GM11168 (cell line): Measurements from ENCODE around the gene SOX8.
"Not testable (repeated sequence)": the region's sequence is repeated elsewhere in the genome, so short reads cannot be mapped to it uniquely, and the experiment has no call there.

Experiments
- in situ Hi-C: fragments of 300-500 bp; cut with MboI; formaldehyde crosslinking; loops from one replicate; pipeline ENCODE4 v1.12.0; 2022; ENCODE audit warnings: low sequenced_read_pairs; ENCODE audit not compliant: unreplicated experiment

Gene SOX8

DNA sequence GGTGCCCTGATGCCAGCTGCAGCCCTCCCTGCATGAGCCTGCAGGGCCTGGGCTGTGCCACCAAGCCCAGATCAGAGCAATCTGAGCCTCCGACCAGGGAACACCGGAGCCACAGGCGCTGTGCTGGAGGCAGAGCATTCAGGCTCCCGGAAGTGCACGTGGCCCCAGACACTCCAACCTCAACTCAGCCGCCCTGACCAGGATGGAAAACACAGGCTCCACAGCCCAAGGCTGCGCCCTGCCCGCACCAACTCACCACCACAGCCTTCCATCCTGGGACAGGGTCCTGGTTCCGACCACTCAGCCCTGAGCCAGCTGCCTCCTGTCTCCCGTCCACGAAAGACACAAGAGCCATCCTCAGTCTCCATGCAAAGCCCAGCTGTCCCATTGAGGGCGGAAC is 29.2 kb upstream of the SOX8 start:
- in situ Hi-C loops, result no loop called here

DNA sequence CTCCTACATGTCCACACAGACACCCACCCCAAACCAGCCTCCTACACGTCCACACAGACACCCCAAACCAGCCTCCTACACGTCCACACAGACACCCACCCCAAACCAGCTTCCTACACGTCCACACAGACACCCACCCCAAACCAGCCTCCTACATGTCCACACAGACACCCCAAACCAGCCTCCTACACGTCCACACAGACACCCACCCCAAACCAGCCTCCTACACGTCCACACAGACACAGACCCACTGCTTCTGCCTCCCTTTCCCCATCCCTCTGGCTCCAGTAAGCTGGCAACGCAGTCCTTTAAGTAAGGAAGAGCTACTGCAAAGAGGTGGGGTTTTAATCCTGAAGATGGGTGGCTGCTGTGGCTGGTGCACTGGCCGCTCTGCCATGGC is 27.8 kb upstream of the SOX8 start:
- in situ Hi-C loops, result not testable (repeated sequence)

DNA sequence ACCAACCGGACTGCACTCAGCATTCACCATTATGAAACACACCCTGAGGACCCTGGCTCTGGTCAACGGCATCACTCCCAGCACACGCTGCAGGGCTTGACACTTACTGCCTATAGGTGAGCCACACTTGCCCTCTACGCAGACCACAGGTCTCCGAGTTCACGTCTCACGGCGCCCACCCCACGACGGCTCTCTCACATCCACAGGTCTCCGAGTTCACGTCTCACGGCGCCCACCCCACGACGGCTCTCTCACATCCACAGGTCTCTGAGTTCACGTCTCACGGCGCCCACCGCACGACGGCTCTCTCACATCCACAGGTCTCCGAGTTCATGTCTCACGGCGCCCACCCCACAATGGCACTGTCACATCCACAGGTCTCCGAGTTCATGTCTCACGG is 25.8 kb upstream of the SOX8 start:
- in situ Hi-C loops, result not testable (repeated sequence)

DNA sequence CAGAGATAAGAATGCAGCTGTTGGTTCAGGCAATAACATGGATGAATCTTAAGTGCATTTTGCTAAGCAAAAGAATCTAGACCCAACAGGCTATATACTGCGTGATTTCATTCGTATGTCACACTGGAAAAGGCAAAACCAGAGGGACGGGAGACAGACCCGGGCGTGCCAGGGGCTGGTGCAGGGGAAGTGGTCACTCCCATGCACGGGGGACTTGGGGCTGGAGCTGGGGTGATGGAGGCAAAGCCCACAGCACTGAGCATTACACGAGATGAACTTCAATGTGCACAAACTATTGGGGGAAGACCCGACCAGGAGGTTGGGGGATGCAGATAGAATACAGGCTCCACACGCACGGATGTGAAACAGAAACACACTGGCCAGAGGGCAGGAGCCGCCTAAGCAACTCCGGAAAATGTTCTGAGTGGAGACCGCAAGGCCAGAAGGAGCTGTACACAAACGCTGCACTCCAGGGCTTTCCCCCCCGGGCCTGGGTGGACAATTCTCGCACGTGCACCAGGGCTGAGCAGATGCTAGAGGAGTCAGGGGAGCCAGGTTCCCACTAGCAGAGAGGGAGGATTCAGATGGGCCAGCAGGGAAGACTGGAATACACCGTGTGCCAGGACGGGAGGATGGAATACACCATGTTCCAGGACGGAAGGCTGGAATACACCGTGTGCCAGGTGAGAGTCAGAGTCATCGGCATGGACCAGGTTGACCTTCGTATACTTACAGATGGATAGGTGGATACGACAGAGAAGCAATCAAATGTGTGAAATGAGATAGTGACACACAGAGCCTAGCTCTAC is 22.1 kb upstream of the SOX8 start:
- in situ Hi-C loops, result no loop called here

DNA sequence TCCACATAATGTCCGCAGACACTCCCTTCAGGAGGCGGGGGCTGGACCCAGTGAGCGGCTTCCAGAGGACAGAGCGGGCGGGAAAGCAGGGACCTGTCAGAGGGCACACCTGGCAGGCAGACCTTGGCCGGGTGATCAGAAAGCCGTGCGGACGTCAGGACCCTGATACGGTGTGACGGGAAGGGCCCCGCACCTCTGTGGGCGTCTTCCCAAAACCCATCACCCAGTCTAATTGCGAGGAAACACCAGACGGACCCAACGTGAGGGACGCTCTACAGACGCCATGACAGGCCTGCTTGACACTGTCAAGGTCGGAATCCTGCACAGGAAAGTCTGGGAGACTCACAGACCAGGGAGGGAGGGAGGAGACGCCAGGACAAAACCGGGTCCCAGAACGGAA is 19.2 kb upstream of the SOX8 start:
- in situ Hi-C loops, result no loop called here

DNA sequence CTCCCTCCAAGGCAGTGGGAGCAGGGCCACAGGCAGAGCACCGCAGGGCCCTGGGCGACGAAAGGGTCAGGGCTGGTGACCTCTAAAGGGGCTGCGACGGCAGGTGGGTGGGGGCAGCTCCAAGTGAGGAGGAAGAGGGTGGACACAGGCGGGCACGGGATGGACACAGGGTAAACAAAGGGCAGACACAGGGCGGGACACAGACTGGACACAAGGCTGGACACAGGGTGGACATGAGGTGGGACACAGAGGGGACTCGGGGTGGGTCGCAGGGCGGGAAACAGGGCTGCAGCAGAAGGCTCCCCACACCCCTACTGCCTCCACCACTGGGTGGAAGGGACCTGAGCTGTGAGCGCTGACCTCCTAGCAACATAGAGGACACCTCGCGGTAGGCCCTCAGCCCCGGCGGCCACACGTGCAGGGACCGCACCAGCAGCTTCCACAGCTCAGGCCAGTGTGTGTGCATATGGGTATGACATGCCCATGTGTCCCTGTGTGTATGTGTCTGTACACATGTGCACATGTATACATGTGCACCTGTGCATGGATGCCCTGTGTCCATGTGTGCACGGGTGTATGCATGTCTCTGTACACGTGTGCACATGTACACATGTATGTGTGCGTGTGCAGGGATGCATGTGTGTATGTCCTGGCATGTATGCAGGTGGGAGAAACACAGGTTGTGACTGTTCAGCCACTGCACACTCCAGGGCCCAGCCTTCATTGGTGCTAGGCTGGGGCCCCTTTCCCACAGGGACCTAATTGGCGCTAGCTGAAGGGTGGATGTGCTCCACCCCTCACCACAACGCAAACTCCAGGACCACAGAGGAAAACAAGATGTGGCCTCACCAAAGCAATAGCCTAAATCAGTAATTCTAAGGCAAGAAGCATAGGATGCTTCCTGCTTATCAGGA is 18.4 kb upstream of the SOX8 start:
- in situ Hi-C loops, result no loop called here

- in situ Hi-C loops, result no loop called here
Observed at GRCh38 chr16:963913-964312, 17.7 kb upstream of the SOX8 start.

- in situ Hi-C loops, result no loop called here
Observed at GRCh38 chr16:964356-965035, 17.1 kb upstream of the SOX8 start.

- in situ Hi-C loops, result no loop called here
Observed at GRCh38 chr16:965036-965395, 16.6 kb upstream of the SOX8 start.

DNA sequence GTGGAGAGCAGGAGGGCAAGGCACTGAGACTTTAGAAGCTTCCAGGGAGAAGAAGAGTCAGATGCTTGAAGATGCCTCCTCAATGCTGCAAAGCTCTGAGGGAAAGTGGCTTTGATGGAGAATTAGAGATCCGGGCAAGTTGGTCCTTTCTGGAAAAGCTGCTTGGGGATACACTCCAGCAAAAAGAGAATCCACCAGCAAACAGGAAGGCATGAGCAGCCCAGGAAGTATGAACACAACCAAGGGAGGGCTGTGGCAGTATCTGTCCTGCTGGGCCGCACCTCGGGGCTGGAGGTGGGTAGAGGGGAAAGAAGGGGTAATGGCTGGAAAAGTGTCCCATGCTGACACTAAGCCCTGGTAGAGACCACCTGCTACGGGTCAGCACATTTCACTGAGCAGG is 16.1 kb upstream of the SOX8 start:
- in situ Hi-C loops, result no loop called here

DNA sequence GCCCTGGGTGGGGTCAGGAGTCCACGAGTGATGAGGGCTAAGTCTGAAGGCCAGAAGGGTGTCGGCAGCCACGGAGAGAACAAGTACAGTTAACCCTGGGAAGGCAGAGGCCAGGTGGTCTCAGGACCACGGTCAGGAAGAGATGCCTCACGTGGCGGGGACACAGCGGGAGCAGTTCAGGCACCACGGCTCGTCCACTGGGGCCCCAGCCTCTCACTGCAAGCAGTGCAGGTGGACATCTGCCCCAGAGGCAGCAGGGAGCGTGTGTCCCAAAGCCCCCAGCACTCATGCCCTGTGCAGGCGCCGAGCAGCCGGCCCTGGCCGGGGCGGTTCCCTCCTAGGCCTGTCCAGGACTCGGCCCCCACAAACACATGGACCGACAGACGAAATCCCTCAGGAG is 15.5 kb upstream of the SOX8 start:
- in situ Hi-C loops, result no loop called here

- in situ Hi-C loops, result no loop called here
Observed at GRCh38 chr16:966505-966904, 15.1 kb upstream of the SOX8 start.

GRCh38 chr16:967077-967541 is 14.5 kb upstream of the SOX8 start:
- in situ Hi-C loops, result no loop called here

GRCh38 chr16:967546-968295 is 13.8 kb upstream of the SOX8 start:
- in situ Hi-C loops, result no loop called here

- in situ Hi-C loops, result no loop called here
Observed at GRCh38 chr16:968620-969019, 12.9 kb upstream of the SOX8 start.

DNA sequence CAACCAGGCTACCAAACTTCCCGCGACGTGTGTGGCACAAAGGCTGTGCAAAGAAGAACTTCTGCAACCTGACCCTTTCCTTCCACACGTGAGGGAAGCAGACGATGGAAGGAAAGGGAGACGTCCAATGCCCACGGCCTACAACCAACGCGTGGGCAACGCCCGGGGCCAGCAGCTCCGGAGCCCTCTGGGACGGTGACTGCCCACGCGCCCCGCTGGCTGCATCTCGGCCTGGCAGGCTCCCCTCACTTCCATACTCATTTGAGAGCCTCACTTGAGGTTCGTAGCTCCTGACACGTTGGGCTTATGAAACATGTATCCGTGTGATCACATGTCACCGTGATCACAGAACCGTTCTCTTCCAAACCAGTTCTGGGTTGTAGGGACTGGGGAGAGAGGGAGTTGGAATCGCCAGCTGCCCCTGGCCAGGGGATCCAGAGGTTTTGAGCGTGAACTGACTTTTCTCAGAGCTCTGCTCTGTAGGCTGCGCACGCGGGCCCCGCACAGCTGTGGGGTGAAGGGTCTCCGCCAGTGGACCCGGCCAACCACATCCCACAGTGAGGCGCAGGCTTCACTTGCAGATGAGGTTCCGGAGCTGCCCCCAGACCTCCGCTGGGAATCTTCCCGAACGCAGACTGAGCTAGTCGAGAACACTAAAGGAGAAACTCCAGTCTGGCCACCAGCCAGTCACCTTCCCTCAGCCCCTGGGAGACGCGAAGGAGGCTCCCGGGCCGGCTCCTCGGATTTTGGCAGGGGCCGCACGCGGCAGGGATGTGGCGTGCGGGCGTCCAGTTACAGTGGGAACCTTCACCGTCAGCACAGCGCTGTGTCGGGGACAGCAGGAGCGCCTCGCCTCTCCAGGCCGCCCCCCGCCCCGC is 11.8 kb upstream of the SOX8 start:
- in situ Hi-C loops, result no loop called here

DNA sequence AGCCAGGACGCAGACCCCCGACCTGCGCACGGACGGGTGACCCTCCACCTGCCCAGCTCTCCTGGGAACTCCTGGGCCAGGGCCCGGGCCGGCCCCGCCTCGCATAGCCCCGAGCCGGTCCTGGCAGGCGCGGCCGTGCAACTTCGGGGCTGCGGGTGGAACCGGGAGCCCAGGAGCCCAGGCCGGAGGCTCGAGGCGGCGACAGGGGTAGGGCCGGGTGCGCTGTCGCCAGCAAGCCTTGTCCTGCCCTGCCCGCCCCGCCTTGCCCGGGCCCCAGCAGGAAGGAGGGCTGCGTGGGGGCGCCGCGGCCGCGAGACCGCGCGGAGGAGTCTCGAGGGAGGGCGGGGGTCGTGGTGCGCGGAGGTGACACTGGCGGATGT is 11.2 kb upstream of the SOX8 start:
- in situ Hi-C loops, result no loop called here

- in situ Hi-C loops, result no loop called here
Observed at GRCh38 chr16:970766-971581, 10.6 kb upstream of the SOX8 start, which contains the start of gene LMF1. LMF1 (minus strand) TSS chr16:970984; CDS start chr16:970980, 4 bp downstream.

- in situ Hi-C loops, result no loop called here
Observed at GRCh38 chr16:971582-971905, 10.0 kb upstream of the SOX8 start.
